D721Med (cell line): Measurements from ENCODE around the gene RNF215.

Experiments used
- DNase-seq: peaks from one replicate; pipeline ENCODE4 v3.0.0; 2011; ENCODE audit warnings: low spot score; ENCODE audit not compliant: insufficient read length
- FAIRE-seq: peaks from 2 replicates; lab custom pipeline; 2011; peaks lifted over from hg19 to GRCh38; lab: Jason Lieb, UNC
- TF ChIP-seq, protein P1 (sequence below): IDR thresholded peaks from 2 replicates; pipeline ENCODE4 v1.5.1; 2012; ENCODE audit warnings: mild to moderate bottlenecking, control low read depth; ENCODE audit not compliant: insufficient read depth; ENCODE audit errors: missing control alignments

Gene RNF215

DNA sequence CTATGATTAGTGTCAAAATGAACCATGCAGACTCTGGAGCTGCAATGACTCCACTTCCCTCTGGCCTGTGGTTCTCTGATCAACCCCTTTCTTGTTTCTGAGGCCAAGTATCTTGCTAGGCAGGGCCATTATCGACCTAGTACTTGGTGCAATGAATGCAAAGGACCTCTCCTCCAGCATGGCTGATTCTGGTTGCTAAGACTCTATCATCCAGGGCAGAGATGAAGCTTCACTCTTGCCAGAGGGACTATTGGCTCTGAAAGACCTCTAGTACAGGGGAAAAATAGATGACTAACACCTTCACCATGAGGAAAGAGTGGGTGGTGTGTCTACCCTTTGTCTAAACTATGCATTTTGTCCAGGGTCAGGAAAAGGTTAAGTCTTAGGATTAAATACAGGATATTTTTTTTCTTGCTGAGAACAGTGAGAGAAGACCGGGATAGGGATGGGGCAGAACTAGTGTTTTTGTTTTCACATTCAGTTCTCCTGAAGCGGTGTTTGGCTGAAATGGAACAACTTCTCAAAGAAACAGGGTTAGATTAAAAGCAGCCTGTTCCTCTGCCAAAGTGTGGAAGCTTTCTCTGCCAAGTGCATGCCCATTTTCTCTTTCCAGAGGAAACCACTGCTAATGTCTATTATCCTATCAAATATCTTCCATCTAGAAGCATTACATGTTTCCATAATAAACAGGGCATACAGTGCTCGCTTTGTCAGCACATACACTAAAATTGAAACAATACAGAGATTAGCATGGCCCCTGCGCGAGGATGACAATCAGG lies 33.3 kb upstream of the RNF215 start:
- FAIRE-seq (no peak), DNase-seq (no peak)
- TF ChIP-seq, protein P1, sequence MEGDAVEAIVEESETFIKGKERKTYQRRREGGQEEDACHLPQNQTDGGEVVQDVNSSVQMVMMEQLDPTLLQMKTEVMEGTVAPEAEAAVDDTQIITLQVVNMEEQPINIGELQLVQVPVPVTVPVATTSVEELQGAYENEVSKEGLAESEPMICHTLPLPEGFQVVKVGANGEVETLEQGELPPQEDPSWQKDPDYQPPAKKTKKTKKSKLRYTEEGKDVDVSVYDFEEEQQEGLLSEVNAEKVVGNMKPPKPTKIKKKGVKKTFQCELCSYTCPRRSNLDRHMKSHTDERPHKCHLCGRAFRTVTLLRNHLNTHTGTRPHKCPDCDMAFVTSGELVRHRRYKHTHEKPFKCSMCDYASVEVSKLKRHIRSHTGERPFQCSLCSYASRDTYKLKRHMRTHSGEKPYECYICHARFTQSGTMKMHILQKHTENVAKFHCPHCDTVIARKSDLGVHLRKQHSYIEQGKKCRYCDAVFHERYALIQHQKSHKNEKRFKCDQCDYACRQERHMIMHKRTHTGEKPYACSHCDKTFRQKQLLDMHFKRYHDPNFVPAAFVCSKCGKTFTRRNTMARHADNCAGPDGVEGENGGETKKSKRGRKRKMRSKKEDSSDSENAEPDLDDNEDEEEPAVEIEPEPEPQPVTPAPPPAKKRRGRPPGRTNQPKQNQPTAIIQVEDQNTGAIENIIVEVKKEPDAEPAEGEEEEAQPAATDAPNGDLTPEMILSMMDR: no peak

GRCh38 chr22:30416837-30417236 lies 29.6 kb upstream of the RNF215 start:
- TF ChIP-seq, protein P1: no peak
- FAIRE-seq (no peak), DNase-seq (no peak)

DNA sequence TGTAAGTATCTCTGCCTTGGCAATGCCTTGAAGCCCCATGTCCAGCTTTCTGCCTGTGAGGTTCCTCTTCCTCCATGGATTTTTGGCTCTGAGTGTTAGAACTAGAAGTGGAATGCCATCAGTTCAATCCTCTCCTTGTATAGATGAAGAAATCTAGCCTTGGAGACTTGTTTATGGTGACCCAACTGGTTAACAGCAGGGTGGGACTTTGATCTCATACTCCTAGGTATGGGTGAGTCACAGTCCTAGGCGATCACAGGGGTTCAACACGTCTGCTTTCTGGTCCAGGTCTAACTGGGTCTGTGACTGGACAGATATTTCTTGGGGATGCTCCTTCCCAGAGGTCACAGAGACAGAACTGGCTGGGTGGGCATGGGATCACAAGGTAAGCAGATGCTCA lies 29.2 kb upstream of the RNF215 start:
- TF ChIP-seq, protein P1: no peak
- DNase-seq: no peak
- no peak for FAIRE-seq

DNA sequence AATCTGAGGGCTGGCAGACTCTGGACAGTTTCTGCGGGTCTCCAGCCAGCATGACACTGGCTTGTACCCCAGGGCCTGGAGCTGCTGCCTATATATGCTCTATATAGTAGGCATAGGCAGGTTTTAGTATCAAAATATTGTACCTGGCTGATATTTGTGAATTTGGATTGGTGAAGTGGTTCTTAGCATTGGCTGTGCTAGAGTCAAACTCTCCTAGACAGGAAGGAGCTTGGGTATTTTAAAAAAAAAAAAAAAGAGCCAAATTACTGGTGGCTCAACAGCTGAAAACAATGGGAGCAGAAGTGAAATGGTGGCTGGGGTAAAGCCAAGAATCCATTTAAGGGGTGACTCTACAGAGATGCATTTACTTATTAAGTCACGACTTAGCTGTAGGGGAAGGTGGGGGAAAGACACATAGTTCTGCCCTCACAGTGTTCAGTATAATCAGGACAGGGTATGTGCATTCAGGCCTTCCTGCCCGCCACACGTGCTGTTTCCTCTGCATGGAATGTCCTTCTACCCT lies 27.4 kb upstream of the RNF215 start:
- DNase-seq (no peak), FAIRE-seq (no peak)
- TF ChIP-seq, protein P1: no peak

DNA sequence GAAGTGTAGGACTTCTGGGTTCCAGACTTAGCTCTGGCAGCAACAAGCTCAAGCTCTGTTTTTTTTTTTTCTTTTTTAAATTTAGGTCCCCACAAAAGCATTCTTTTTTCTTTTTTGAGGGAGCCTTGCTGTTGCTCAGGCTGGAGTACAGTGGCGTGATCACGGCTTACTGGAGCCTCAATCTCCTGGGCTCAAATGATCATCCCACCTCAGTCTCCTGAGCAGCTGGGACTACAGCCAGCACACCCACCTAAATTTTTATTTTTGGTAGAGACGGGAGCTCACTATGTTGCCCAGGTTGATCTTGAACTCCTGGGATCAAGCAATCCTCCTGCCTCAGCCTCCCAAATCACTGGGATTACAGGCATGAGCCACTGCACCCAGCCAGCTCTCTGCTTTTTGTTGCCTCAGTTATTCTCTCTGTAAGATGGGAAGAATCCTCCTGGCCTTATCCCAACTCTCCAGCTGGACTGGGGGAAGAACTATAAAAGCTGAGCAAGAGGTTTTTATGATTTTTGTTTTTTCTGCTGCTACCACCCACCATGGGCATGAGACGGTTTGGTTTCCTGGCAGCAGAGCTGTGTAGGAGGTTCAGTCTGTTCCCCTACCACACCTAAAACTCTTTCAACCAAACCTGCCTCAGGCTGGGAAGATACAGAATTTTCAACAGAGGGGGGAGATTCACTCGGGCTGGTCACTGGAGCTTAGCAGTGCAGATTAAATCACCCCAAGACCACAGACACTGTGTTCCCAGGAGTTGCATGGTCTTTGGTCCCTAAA lies 26.7 kb upstream of the RNF215 start:
- no peak for DNase-seq
- no peak for FAIRE-seq

DNA sequence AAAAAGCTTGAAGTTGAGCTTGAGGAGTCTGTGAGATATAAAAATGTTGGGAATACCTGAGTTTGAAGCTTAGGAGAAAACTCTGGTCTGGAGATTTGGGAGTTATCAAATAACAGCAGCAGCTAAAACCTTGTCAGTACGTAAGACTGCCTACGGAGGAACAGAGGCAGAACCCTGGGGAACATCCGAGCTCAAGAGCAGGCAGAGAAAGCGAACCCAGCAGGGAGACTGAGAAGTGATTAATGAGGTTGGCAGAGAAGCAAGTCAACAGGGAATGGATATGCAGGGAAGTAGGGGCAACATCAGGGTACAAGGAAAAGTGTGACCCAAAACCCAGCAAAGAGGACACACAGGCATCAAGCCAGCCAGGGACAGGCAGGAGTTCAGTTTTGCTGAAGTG lies 25.8 kb upstream of the RNF215 start:
- FAIRE-seq: no peak
- no peak for DNase-seq

More for the DNA sequence above, 26.7 kb upstream of the RNF215 start:
- TF ChIP-seq, protein P1: no peak

More for the DNA sequence above, 25.8 kb upstream of the RNF215 start:
- TF ChIP-seq, protein P1: no peak
